GM12873 (cell line): Measurements from ENCODE around the gene DDX31.

Experiments
- TF ChIP-seq, protein P1 (sequence below): IDR thresholded peaks from 2 replicates; pipeline ENCODE4 v1.5.1; 2012; ENCODE audit warnings: low read depth, mild to moderate bottlenecking, moderate library complexity, low read length, control low read depth; ENCODE audit not compliant: insufficient read depth; ENCODE audit errors: missing control alignments

Gene DDX31

DNA sequence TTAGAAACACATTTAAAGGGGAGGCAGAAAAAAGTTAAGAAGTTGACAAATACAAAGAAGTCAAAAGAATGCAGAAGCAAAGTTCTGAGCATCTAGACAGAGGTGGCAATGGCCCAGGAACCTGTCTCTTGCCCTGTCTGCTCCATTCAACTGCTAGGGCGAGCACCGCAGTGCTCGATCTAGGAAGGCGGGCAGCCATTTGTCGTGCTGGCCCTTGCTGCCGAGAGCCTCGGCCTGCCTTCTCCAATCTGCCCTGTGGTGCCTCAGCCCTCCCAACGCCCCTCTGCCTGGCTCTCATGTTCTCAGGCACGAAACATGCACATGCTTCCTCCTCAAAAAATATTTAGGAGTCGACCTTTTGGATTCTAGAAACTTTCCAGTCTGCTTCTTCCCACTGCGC lies 42.2 kb downstream of the DDX31 start:
- TF ChIP-seq, protein P1, sequence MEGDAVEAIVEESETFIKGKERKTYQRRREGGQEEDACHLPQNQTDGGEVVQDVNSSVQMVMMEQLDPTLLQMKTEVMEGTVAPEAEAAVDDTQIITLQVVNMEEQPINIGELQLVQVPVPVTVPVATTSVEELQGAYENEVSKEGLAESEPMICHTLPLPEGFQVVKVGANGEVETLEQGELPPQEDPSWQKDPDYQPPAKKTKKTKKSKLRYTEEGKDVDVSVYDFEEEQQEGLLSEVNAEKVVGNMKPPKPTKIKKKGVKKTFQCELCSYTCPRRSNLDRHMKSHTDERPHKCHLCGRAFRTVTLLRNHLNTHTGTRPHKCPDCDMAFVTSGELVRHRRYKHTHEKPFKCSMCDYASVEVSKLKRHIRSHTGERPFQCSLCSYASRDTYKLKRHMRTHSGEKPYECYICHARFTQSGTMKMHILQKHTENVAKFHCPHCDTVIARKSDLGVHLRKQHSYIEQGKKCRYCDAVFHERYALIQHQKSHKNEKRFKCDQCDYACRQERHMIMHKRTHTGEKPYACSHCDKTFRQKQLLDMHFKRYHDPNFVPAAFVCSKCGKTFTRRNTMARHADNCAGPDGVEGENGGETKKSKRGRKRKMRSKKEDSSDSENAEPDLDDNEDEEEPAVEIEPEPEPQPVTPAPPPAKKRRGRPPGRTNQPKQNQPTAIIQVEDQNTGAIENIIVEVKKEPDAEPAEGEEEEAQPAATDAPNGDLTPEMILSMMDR: no peak

DNA sequence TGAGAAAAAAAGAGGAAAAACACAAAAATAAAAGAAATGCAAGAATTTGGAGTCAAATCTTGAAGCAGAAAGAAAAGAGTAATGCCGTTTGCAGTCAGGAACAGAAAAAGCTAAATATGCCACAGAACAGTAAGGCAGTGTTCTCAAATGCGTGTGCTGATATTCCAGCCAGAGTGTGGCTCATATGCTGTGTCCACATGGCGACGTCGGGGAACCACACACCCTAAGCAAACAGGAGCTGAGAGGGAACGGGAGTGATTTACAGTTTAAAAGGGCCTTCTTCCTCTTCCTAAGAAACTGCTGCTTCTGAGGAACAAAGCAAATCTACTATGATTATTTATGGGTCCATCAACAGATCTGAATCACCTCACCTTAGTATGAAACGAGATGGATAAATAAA lies 42.7 kb downstream of the DDX31 start:
- TF ChIP-seq, protein P1: no peak

- TF ChIP-seq, protein P1: no peak
Observed at GRCh38 chr9:132626285-132626684, 43.5 kb downstream of the DDX31 start.

- TF ChIP-seq, protein P1: no peak
Observed at GRCh38 chr9:132622159-132622558, 47.6 kb downstream of the DDX31 start.

GRCh38 chr9:132616725-132617124 lies 53.1 kb downstream of the DDX31 start:
- TF ChIP-seq, protein P1: no peak

- TF ChIP-seq, protein P1: no peak
Observed at GRCh38 chr9:132615774-132616173, 54.0 kb downstream of the DDX31 start.

GRCh38 chr9:132614324-132614723 lies 55.5 kb downstream of the DDX31 start:
- TF ChIP-seq, protein P1: no peak
